B cell (primary cell): ENCODE results near the gene PEDS1. TPM values are rescaled to one million over a fixed set of nuclear protein-coding genes. Genes with fewer than 3 reads are reported as not detected.
A peak's percentile ranks its signal among the peaks of the same experiment; 100 is the strongest.

Experiments
- ATAC-seq: fragments of 200-7000 bp; cut with Tn5 transposase; one replicate; pipeline ENCODE4 v1.10.0; 2021; ENCODE audit warnings: low read depth, mild to moderate bottlenecking, moderate number of reproducible peaks, moderate library complexity
- CTCF ChIA-PET: fragments of 350-600 bp; sonication (Branson Sonifier 250); formaldehyde crosslinking; loops from one replicate; lab custom pipeline; 2021; ENCODE audit warnings: antibody characterized with exemption, inconsistent platforms; lab: Charles Lee
- POLR2A ChIA-PET: fragments of 350-600 bp; sonication (Branson Sonifier 250); formaldehyde crosslinking; loops from one replicate; lab custom pipeline; 2021; ENCODE audit warnings: antibody characterized with exemption; lab: Charles Lee
- DNase-seq: peaks from one replicate; pipeline ENCODE4 v3.0.0; 2013
- H2AFZ ChIP-seq: 2 replicates; pipeline ENCODE4 v1.6.1; 2012; ENCODE audit warnings: mild to moderate bottlenecking, low read depth, low read length; ENCODE audit not compliant: insufficient read depth, poor library complexity, severe bottlenecking
- H3K27ac ChIP-seq, 2 donors: 1 replicate in 1 of 2; 2 replicates in 1 of 2; pipeline ENCODE4 v1.5.1; 2012 to 2013; ENCODE audit warnings: low read length in 2 of 2, mild to moderate bottlenecking in 2 of 2, moderate library complexity in 1 of 2
- H3K27me3 ChIP-seq, 4 experiments: fragments of 200-600 bp in 1 of 4; sonication (generic) in 1 of 4; replicated peaks in 1 of 4; 1 replicate in 2 of 4; 2 replicates in 2 of 4; pipeline versions ENCODE4 v1.6.1 to v1.7.0; 2013 to 2016; ENCODE audit warnings: low read length in 3 of 4, mild to moderate bottlenecking in 2 of 4, mixed read lengths in 1 of 4, moderate library complexity in 1 of 4; ENCODE audit not compliant: insufficient read depth in 4 of 4, control insufficient read depth in 3 of 4; ENCODE audit errors: control extremely low read depth in 1 of 4
- H3K36me3 ChIP-seq, 2 experiments: replicated peaks in 1 of 2; 1 replicate in 1 of 2; 2 replicates in 1 of 2; pipeline versions ENCODE4 v1.6.1 to v1.7.1; 2013; ENCODE audit warnings: low read length in 1 of 2; ENCODE audit not compliant: insufficient read depth in 2 of 2, control insufficient read depth in 1 of 2; ENCODE audit errors: control extremely low read depth in 1 of 2, extremely low read depth in 1 of 2
- H3K4me1 ChIP-seq, 2 donors: fragments of 200-600 bp in 1 of 2; sonication (generic) in 1 of 2; 1 replicate in 1 of 2; 2 replicates in 1 of 2; pipeline versions ENCODE4 v1.5.1 to v1.6.1; 2013 to 2017; ENCODE audit warnings: low read length in 2 of 2; ENCODE audit not compliant: control insufficient read depth in 2 of 2, insufficient read depth in 2 of 2
- H3K4me2 ChIP-seq: replicated peaks from 2 replicates; pipeline ENCODE3; 2012; ENCODE audit warnings: mild to moderate bottlenecking, low read depth, low read length; ENCODE audit not compliant: poor library complexity, severe bottlenecking
- H3K4me3 ChIP-seq, 5 experiments: fragments of 200-600 bp in 1 of 5; sonication (generic) in 1 of 5; 1 replicate in 3 of 5; 2 replicates in 2 of 5; pipeline versions ENCODE4 v1.5.1 to v1.7.0; 2011 to 2016; ENCODE audit warnings: low read length in 4 of 5, mild to moderate bottlenecking in 4 of 5, low read depth in 2 of 5, control low read depth in 1 of 5, moderate library complexity in 1 of 5; ENCODE audit not compliant: insufficient read depth in 1 of 5; ENCODE audit errors: control extremely low read depth in 1 of 5, extremely low read depth in 1 of 5
- H3K79me2 ChIP-seq: fragments of 200-600 bp; sonication (generic); one replicate; pipeline ENCODE4 v1.6.0; 2016; ENCODE audit warnings: low read length; ENCODE audit not compliant: control insufficient read depth, insufficient read depth
- H3K9ac ChIP-seq: fragments of 200-600 bp; sonication (generic); 2 replicates; pipeline ENCODE4 v1.6.1; 2017; ENCODE audit warnings: mild to moderate bottlenecking, low read length, moderate library complexity
- H3K9me3 ChIP-seq, 3 donors: one replicate each; pipeline versions ENCODE4 v1.6.1 to v1.7.1; 2013; ENCODE audit warnings: low read length in 2 of 3; ENCODE audit not compliant: control insufficient read depth in 2 of 3, insufficient read depth in 1 of 3; ENCODE audit errors: control extremely low read depth in 1 of 3
- H4K20me1 ChIP-seq: 2 replicates; pipeline ENCODE4 v1.6.0; 2012; ENCODE audit warnings: mild to moderate bottlenecking, low read length; ENCODE audit not compliant: insufficient read depth, control insufficient read depth, poor library complexity, severe bottlenecking
- H3K27ac Mint-ChIP-seq: one replicate; pipeline ENCODE4 v1.8.0; 2021; ENCODE audit warnings: mixed read lengths
- H3K27me3 Mint-ChIP-seq: one replicate; pipeline ENCODE4 v1.8.0; 2021; ENCODE audit warnings: mixed read lengths
- H3K4me1 Mint-ChIP-seq: one replicate; pipeline ENCODE4 v1.8.0; 2021; ENCODE audit warnings: mixed read lengths
- H3K4me3 Mint-ChIP-seq: one replicate; pipeline ENCODE4 v1.8.0; 2021; ENCODE audit warnings: mixed read lengths
- H3K9me3 Mint-ChIP-seq: one replicate; pipeline ENCODE4 v1.8.0; 2022; ENCODE audit warnings: mixed read lengths; ENCODE audit not compliant: insufficient read depth
- EZH2 ChIP-seq: IDR thresholded peaks from 2 replicates; pipeline ENCODE4 v1.6.1; 2012; ENCODE audit warnings: borderline replicate concordance, low read depth, mild to moderate bottlenecking, moderate library complexity, low read length; ENCODE audit not compliant: insufficient read depth, poor library complexity, severe bottlenecking
- WGBS: methylation state at CpG from one replicate; pipeline ENCODE4 v1.1.5; 2013; ENCODE audit warnings: missing lambda C conversion rate; ENCODE audit not compliant: insufficient coverage; 5-methylcytosine and 5-hydroxymethylcytosine counted together
- intact Hi-C: fragments of 100-400 bp; cut with micrococcal nuclease; formaldehyde crosslinking; loops from one replicate; pipeline ENCODE4 v1.10.0; 2022
- polyA plus RNA-seq: library from polyadenylated mRNA; depleted of rRNA; stranded (reverse); fragments of >200 nt; gene quantifications from 2 replicates; pipeline ENCODE4 v1.2.3, GENCODE V29; 2012
- total RNA-seq, 2 donors: library from RNA; stranded (reverse); fragments of 120-200 nt in 1 of 2; gene quantifications; 1 replicate in 1 of 2; 2 replicates in 1 of 2; pipeline versions ENCODE4 v1.2.3 to v1.2.4, GENCODE V29; 2013 to 2022
- TF ChIP-seq, protein P1 (sequence below): fragments of 200-600 bp; IDR thresholded peaks from one replicate; pipeline ENCODE4 v1.8.0; 2022; ENCODE audit warnings: antibody characterized with exemption, mild to moderate bottlenecking

The PEDS1 gene
- total and polyA plus RNA-seq, 2 donors (not counting 1 experiment from before 2014, with no cell fraction given) = 11.2 to 38.7 TPM

DNA sequence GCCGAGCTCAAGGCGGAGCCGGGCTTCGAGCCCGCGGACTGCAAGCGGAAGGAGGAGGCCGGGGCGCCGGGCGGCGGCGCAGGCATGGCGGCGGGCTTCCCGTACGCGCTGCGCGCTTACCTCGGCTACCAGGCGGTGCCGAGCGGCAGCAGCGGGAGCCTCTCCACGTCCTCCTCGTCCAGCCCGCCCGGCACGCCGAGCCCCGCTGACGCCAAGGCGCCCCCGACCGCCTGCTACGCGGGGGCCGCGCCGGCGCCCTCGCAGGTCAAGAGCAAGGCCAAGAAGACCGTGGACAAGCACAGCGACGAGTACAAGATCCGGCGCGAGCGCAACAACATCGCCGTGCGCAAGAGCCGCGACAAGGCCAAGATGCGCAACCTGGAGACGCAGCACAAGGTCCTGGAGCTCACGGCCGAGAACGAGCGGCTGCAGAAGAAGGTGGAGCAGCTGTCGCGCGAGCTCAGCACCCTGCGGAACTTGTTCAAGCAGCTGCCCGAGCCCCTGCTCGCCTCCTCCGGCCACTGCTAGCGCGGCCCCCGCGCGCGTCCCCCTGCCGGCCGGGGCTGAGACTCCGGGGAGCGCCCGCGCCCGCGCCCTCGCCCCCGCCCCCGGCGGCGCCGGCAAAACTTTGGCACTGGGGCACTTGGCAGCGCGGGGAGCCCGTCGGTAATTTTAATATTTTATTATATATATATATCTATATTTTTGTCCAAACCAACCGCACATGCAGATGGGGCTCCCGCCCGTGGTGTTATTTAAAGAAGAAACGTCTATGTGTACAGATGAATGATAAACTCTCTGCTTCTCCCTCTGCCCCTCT lies 38.2 kb upstream of the PEDS1 start:
- ChIA-PET POLR2A (interaction anchor here (0.5 to 1.0 kb wide), 3 partner anchors 37 to 397 kb away, joined by 4 to 5 read pairs (median 5); no protein-coding TSS in a partner anchor), CTCF (interaction anchor here (0.6 to 7.6 kb wide), 13 partner anchors 12 to 559 kb away, joined by 3 to 95 read pairs (median 3); partner anchors contain the start of gene RNF114)
- Histone ChIP-seq H3K36me3 (peaks cover 4 to 5% of the 10 kb centered on the region in 2 experiments), H3K27ac (peak overlapping the region; percentile 47 to 80), H3K9ac (peak overlapping the region; percentile 80), H3K4me2 (peak overlapping the region; percentile 85), H2AFZ (peak overlapping the region; percentile 84), H3K4me3 (peak overlapping the region; percentile 68 to 89 (median 74)), H3K9me3 (peaks cover 0 to 2% (median 0%) of the 10 kb centered on the region in 3 donors), H3K27me3 (no peaks in the 10 kb centered on the region), H4K20me1 (peaks cover 34% of the 10 kb centered on the region), H3K79me2 (peaks cover 29% of the 10 kb centered on the region), H3K4me1 (peaks cover 16 to 22% of the 10 kb centered on the region in 2 donors)
- TF ChIP-seq, protein P1, sequence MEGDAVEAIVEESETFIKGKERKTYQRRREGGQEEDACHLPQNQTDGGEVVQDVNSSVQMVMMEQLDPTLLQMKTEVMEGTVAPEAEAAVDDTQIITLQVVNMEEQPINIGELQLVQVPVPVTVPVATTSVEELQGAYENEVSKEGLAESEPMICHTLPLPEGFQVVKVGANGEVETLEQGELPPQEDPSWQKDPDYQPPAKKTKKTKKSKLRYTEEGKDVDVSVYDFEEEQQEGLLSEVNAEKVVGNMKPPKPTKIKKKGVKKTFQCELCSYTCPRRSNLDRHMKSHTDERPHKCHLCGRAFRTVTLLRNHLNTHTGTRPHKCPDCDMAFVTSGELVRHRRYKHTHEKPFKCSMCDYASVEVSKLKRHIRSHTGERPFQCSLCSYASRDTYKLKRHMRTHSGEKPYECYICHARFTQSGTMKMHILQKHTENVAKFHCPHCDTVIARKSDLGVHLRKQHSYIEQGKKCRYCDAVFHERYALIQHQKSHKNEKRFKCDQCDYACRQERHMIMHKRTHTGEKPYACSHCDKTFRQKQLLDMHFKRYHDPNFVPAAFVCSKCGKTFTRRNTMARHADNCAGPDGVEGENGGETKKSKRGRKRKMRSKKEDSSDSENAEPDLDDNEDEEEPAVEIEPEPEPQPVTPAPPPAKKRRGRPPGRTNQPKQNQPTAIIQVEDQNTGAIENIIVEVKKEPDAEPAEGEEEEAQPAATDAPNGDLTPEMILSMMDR = peak; percentile 66
- no peak for TF ChIP-seq EZH2
- DNase-seq (peak; percentile 86), ATAC-seq (peak; percentile 37)
- Mint-ChIP-seq H3K27ac (peak overlapping the region; percentile 96), H3K9me3 (no peaks in the 10 kb centered on the region), H3K4me1 (peaks cover 14% of the 10 kb centered on the region), H3K27me3 (no peaks in the 10 kb centered on the region), H3K4me3 (peak overlapping the region; percentile 95)
- intact Hi-C loops = no loop called here
- under 1% methylated on average over 76 of the region's 96 CpGs for WGBS
